Measurements from ENCODE around the gene ACSL1. TPM values are rescaled to one million over a fixed set of nuclear protein-coding genes. Genes with fewer than 3 reads are reported as not detected.

The ACSL1 gene
- total and polyA plus RNA-seq, 2 experiments from 2014 or later, result 121 to 168 TPM

DNA sequence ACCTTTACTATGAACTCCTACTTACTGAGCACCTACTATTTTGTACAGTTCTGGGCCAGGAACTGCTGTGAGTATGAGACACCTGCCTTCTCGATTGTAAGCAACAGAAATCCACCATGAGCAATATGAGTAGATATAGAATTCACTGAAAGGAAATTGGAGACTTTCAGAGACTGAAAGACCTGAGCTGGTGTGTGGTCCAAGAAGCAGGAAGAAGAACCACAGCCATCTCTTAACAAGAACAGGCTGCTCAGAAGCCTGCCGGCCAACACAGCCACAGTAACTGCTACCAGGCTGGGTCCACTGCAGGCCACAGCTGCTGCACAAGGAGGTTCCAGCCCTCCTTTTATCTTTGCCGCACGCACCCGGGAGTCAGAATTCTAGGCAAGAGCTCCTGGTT is 10.8 kb upstream of the ACSL1 start:
- no peaks in the 10 kb centered on the region for H3K9me2 ChIP-seq (replicated peaks; ENCODE audit: insufficient read depth)
- H3K27me3 ChIP-seq, result no peaks in the 10 kb centered on the region
- TF ChIP-seq EZH2 (IDR thresholded peaks at IDR 0.05; ENCODE audit: borderline replicate concordance) (no peak), EZH2phosphoT487 (IDR thresholded peaks at IDR 0.05; ENCODE audit: low read depth, severe bottlenecking, unreplicated experiment) (no peak), CTCF (IDR thresholded peaks at IDR 0.05; ENCODE audit: poor library complexity) (no peak)
- DNase-seq (ENCODE audit: low spot score), result no peak
- no peaks in the 10 kb centered on the region for H4K20me1 ChIP-seq (ENCODE audit: insufficient read depth, poor library complexity, severe bottlenecking)
- no peak overlapping the region for H3K27ac ChIP-seq
- 92% methylated on average over 5 of the region's 5 CpGs for WGBS (ENCODE audit: low lambda C conversion rate, missing lambda C conversion rate)
- no peak overlapping the region for H3K4me3 ChIP-seq
- peaks cover 6% of the 10 kb centered on the region for H3K4me1 ChIP-seq (ENCODE audit: insufficient read depth)
- H3K4me2 ChIP-seq, result no peak overlapping the region
- H2AFZ ChIP-seq, result no peak overlapping the region
- H3K36me3 ChIP-seq (replicated peaks; ENCODE audit: insufficient read depth, low read depth), result no peaks in the 10 kb centered on the region
- H3K79me2 ChIP-seq, result no peaks in the 10 kb centered on the region
- no peaks in the 10 kb centered on the region for H3K9me3 ChIP-seq (ENCODE audit: low read depth)

DNA sequence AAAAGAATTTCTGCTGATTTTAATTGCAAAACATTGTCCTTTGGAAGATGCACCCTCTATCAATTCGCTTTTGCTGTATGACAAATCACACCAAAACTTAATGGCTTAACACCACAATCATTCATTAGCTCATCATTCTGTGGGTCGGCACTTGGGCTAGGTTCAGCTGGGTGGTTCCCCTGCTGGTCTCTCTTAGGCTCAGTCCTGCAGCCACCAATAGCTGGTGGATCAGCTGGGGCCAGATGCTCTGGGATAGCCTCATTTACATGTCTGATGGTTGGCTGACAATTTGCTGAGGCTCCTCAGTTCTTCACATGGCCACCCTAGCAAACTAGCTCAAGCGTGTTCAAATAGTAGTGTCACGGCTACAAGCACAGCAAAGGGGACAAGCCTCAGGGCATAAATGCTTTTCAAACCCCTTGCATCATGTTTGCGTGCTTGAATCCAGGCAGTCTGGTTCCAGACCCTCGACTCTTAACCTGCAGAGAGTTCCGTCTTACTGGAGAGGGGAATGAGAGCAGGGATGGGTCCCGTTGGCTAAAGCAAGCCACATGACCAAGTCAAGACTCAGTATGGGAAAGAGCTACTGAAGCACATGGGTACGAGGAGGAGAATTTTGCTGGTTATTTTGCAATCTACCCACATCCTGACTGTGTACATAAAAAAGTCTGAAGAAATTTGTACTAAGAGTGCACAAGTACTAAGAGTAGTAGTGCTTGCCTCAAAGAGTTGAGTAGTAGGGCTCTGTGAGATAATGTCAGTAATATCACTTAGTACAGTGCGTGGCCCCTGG is 7.5 kb upstream of the ACSL1 start:
- 90% methylated on average over 10 of the region's 10 CpGs for WGBS (ENCODE audit: low lambda C conversion rate, missing lambda C conversion rate)
- no peak overlapping the region for H3K4me2 ChIP-seq
- H3K9me2 ChIP-seq (replicated peaks; ENCODE audit: insufficient read depth), result no peaks in the 10 kb centered on the region
- TF ChIP-seq CTCF (IDR thresholded peaks at IDR 0.05; ENCODE audit: poor library complexity) (no peak), EZH2phosphoT487 (IDR thresholded peaks at IDR 0.05; ENCODE audit: low read depth, severe bottlenecking, unreplicated experiment) (no peak), EZH2 (IDR thresholded peaks at IDR 0.05; ENCODE audit: borderline replicate concordance) (no peak)
- H3K9me3 ChIP-seq (ENCODE audit: low read depth), result no peaks in the 10 kb centered on the region
- H3K27me3 ChIP-seq, result no peaks in the 10 kb centered on the region
- no peak overlapping the region for H3K4me3 ChIP-seq
- no peaks in the 10 kb centered on the region for H4K20me1 ChIP-seq (ENCODE audit: insufficient read depth, poor library complexity, severe bottlenecking)
- no peaks in the 10 kb centered on the region for H3K36me3 ChIP-seq (replicated peaks; ENCODE audit: insufficient read depth, low read depth)
- H3K79me2 ChIP-seq, result no peaks in the 10 kb centered on the region
- H3K4me1 ChIP-seq (ENCODE audit: insufficient read depth), result peaks cover 6% of the 10 kb centered on the region
- no peak overlapping the region for H2AFZ ChIP-seq
- DNase-seq (ENCODE audit: low spot score), result no peak
- no peak overlapping the region for H3K27ac ChIP-seq

GRCh38 chr4:184831153-184831552 is 5.4 kb upstream of the ACSL1 start:
- Histone ChIP-seq H3K79me2 (no peaks in the 10 kb centered on the region), H3K4me2 (no peak overlapping the region), H3K4me3 (no peak overlapping the region), H3K9me3 (ENCODE audit: low read depth) (no peaks in the 10 kb centered on the region), H2AFZ (no peak overlapping the region), H3K27me3 (peaks cover 12% of the 10 kb centered on the region), H3K4me1 (ENCODE audit: insufficient read depth) (no peaks in the 10 kb centered on the region), H3K9me2 (replicated peaks; ENCODE audit: insufficient read depth) (no peaks in the 10 kb centered on the region), H3K27ac (no peak overlapping the region), H4K20me1 (ENCODE audit: insufficient read depth, poor library complexity, severe bottlenecking) (no peaks in the 10 kb centered on the region), H3K36me3 (replicated peaks; ENCODE audit: insufficient read depth, low read depth) (no peaks in the 10 kb centered on the region)
- TF ChIP-seq EZH2phosphoT487 (IDR thresholded peaks at IDR 0.05; ENCODE audit: low read depth, severe bottlenecking, unreplicated experiment) (no peak), CTCF (IDR thresholded peaks at IDR 0.05; ENCODE audit: poor library complexity) (no peak), EZH2 (IDR thresholded peaks at IDR 0.05; ENCODE audit: borderline replicate concordance) (no peak)
- 91% methylated on average over 5 of the region's 5 CpGs for WGBS (ENCODE audit: low lambda C conversion rate, missing lambda C conversion rate)
- DNase-seq (ENCODE audit: low spot score), result no peak

Data from hepatocyte (in vitro differentiated cells).